GM12878 (cell line): ENCODE measurements around the gene ACTN3.

Experiments
- ASH2L ChIP-seq: fragments of 300-600, 200-600 bp; sonication (generic); IDR thresholded peaks from 2 replicates; pipeline ENCODE4 v1.6.1; 2017; ENCODE audit warnings: low read depth, mild to moderate bottlenecking, borderline replicate concordance
- CBFB ChIP-seq: IDR thresholded peaks from 2 replicates; pipeline ENCODE4 v1.6.1; 2016; ENCODE audit warnings: antibody characterized with exemption, low read depth
- CHD4 ChIP-seq: fragments of 200-600 bp; sonication (generic); IDR thresholded peaks from 2 replicates; pipeline ENCODE4 v1.6.1; 2016; ENCODE audit warnings: mild to moderate bottlenecking
- CUX1 ChIP-seq: IDR thresholded peaks from 2 replicates; pipeline ENCODE4 v1.6.1; 2012; ENCODE audit warnings: improper control_type of control experiment, low read depth, low read length; ENCODE audit not compliant: insufficient replicate concordance
- EZH2 ChIP-seq: IDR thresholded peaks from 2 replicates; pipeline ENCODE4 v1.6.1; 2012; ENCODE audit warnings: low read depth, mild to moderate bottlenecking, control low read depth, inconsistent platforms, low read length, borderline replicate concordance; ENCODE audit not compliant: control insufficient read depth
- IKZF2 ChIP-seq, 2 experiments: fragments of 450-650 bp; IDR thresholded peaks; 2 replicates each; pipeline ENCODE4 v1.6.1; 2017; ENCODE audit warnings: mild to moderate bottlenecking in 2 of 2, moderate library complexity in 2 of 2
- POLR2A ChIP-seq: IDR thresholded peaks from 2 replicates; pipeline ENCODE4 v1.6.1; 2011; ENCODE audit warnings: low read depth, mild to moderate bottlenecking, low read length
- POLR2AphosphoS5 ChIP-seq: IDR thresholded peaks from 2 replicates; pipeline ENCODE4 v1.6.1; 2011; ENCODE audit warnings: mild to moderate bottlenecking, low read length, inconsistent platforms
- USF2 ChIP-seq: IDR thresholded peaks from 2 replicates; pipeline ENCODE4 v1.6.1; 2011; ENCODE audit warnings: low read depth, low read length, improper control_type of control experiment, borderline replicate concordance
- YY1 ChIP-seq: IDR thresholded peaks from 2 replicates; pipeline ENCODE4 v1.6.1; 2011; ENCODE audit warnings: low read depth, mild to moderate bottlenecking, low read length
- TF ChIP-seq, protein P1 (sequence below), 3 experiments: IDR thresholded peaks in 2 of 3; conservative IDR thresholded peaks in 1 of 3; 2 replicates each; pipeline ENCODE4 v1.5.1; 2011; ENCODE audit warnings: low read depth in 3 of 3, low read length in 3 of 3, mild to moderate bottlenecking in 3 of 3, control low read depth in 2 of 3, moderate library complexity in 2 of 3, inconsistent platforms in 1 of 3, mixed read lengths in 1 of 3; ENCODE audit not compliant: control insufficient read depth in 2 of 3, insufficient read depth in 1 of 3; ENCODE audit errors: extremely low read depth in 1 of 3
- TF ChIP-seq, protein P2 (sequence below): IDR thresholded peaks from 2 replicates; pipeline ENCODE4 v1.6.1; 2012; ENCODE audit warnings: low read length, inconsistent platforms

DNA sequence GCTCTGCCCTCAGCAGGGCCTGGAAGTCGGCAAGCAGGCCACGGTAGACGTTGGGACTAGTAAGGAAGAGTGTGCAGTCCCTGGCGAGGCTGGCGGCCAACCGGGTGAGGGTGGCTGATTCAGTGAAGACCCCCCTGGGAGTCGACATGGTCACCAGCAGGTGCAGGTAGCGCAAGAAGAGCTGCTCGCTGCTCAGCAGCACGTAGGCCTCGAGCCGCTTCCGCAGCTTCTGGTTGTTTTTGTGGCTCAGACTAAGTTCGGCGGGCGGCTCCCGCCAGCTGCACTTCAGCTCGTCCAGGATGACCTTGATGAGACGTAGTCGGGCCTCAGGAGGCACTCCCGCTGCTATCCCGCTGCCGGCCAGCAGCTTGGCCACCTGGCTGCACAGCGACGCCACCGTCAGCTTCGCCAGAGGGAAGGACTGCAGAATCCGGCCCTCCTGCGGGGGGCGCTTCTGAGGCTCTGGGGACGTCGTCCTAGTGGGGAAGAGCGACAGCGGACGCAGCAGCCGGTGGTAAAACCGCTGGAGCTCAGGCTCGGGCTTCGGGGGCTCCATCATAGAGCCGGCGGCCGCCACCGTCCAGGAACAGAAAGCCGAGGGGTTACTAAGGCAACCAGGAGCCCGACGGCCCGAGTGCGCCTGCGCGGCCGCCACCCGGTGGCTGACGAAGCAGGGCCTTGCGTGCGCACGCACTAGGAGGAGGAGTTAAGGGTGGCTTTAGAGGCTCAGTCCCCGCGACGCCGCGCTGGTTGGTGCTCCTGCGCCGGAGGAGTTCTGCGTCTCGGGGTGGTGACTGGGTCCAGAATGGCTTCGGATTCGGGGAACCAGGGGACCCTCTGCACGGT, 46.0 kb downstream of the ACTN3 start, which contains the start of the genes CCDC87 and CCS:
- TF ChIP-seq, protein P1, sequence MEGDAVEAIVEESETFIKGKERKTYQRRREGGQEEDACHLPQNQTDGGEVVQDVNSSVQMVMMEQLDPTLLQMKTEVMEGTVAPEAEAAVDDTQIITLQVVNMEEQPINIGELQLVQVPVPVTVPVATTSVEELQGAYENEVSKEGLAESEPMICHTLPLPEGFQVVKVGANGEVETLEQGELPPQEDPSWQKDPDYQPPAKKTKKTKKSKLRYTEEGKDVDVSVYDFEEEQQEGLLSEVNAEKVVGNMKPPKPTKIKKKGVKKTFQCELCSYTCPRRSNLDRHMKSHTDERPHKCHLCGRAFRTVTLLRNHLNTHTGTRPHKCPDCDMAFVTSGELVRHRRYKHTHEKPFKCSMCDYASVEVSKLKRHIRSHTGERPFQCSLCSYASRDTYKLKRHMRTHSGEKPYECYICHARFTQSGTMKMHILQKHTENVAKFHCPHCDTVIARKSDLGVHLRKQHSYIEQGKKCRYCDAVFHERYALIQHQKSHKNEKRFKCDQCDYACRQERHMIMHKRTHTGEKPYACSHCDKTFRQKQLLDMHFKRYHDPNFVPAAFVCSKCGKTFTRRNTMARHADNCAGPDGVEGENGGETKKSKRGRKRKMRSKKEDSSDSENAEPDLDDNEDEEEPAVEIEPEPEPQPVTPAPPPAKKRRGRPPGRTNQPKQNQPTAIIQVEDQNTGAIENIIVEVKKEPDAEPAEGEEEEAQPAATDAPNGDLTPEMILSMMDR (IDR thresholded peaks at IDR 0.05 in 2 of 3, conservative IDR thresholded peaks at IDR 0.05 in 1 of 3; ENCODE audit: control insufficient read depth in 2 of 3, extremely low read depth in 1 of 3, insufficient read depth in 1 of 3, low read depth in 3 of 3, low read length in 3 of 3), result peak; percentile 55 to 68 (median 56)
- TF ChIP-seq CBFB (peak; percentile 47; the same call in 1 of the 2 replicates), POLR2A (peak; percentile 100), POLR2AphosphoS5 (peak; percentile 97), ASH2L (no peak), IKZF2 (IDR thresholded peaks at IDR 0.05) (no peak), USF2 (no peak), CUX1 (no peak), EZH2 (no peak), CHD4 (no peak), YY1 (0 out of 2 replicates have a peak, but pooled peaks have one; percentile 9)
- TF ChIP-seq, protein P2, sequence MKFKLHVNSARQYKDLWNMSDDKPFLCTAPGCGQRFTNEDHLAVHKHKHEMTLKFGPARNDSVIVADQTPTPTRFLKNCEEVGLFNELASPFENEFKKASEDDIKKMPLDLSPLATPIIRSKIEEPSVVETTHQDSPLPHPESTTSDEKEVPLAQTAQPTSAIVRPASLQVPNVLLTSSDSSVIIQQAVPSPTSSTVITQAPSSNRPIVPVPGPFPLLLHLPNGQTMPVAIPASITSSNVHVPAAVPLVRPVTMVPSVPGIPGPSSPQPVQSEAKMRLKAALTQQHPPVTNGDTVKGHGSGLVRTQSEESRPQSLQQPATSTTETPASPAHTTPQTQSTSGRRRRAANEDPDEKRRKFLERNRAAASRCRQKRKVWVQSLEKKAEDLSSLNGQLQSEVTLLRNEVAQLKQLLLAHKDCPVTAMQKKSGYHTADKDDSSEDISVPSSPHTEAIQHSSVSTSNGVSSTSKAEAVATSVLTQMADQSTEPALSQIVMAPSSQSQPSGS, result no peak
